IPS-NIHi7 (cell line): ENCODE measurements around the gene SLC25A17.
A peak's percentile ranks its signal among the peaks of the same experiment; 100 is the strongest.
"Not testable (repeated sequence)": the region's sequence is repeated elsewhere in the genome, so short reads cannot be mapped to it uniquely, and the experiment has no call there.

ENCODE experiments used
- DNase-seq: peaks from one replicate; pipeline ENCODE4 v3.0.0; 2012; ENCODE audit warnings: mixed read lengths; ENCODE audit errors: extremely low spot score

The SLC25A17 gene, protein sequence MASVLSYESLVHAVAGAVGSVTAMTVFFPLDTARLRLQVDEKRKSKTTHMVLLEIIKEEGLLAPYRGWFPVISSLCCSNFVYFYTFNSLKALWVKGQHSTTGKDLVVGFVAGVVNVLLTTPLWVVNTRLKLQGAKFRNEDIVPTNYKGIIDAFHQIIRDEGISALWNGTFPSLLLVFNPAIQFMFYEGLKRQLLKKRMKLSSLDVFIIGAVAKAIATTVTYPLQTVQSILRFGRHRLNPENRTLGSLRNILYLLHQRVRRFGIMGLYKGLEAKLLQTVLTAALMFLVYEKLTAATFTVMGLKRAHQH

DNA sequence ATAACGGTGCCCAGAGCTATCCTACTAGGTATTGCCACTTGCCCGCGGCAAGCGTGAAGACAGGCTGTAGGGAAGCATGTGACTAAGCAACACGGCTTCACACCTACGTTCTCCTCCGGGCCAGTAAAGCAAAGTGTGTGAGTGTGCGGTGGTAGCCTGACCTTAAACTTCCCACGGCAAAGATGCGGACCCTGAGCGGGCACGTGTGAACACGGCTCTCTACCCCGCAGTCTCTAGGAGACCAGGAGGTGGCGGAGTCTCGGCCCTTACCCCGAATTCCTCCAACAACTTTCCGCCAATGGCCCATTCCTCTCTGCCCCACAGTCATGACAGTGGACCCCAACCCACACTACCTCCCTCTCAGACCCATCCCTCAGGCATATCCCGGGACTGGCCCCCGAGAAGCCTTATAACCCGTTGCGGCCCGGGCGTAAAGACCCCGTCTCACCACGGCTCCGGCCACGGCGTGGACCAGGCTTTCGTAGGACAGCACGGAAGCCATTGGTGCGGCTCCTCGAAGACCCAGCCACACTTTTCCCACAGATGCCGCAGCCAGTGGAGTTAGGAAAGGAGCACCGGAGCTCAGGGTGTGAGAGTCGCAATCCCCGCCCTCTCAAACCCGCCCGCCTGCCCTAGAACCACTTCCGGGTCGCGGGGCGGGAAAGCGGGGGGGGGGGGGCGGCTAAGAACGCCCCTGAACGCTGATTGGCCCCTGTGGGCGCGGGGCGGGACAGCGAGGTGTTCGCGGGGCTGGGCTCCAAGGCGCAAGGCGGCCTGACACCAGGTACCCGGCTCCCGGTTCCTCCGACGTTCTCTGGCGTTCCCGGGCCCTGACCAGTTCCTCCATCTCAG is at the start of gene SLC25A17:
SLC25A17 (minus strand) TSS at position 600 of the 852 bp plus-strand sequence; CDS start at position 502, 98 bp downstream.
- peak; percentile 99 for DNase-seq

DNA sequence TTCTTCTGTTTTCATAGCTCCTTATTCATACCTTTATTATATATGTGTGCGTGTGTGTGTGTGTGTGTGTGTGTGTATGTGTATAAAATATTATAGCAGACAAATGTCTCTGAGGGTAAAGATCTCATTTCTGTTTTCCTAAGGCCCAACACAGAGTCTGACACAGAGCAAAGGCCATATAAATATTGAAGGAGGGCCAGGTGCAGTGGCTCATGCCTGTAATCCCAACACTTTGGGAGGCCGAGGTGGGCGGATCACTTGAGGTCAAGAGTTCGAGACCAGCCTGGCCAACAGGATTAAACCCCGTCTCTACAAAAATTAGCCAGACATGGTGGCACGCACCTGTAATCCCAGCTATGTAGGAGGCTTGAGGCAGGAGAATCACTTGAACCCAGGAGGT is 49.2 kb upstream of the SLC25A17 start:
- DNase-seq: not testable (repeated sequence)

DNA sequence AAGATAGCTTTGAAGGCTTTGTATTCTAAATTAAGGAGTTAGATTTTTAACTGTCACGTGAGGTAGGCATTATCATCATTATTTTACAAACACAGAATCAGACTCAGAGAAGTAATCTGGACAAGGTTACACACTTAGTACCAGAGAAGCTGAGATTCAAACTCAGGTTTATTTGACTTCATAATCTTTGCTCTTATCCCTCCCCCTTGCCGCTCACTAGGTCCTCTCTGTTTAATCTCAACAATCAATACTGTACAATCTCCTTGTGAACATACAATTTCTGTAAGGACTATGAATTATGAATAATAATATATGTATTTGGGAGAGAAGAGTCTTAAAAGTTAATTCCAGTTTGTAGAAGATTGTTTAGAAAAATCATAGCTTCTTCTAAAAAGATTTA is 48.0 kb upstream of the SLC25A17 start:
- DNase-seq: no peak

DNA sequence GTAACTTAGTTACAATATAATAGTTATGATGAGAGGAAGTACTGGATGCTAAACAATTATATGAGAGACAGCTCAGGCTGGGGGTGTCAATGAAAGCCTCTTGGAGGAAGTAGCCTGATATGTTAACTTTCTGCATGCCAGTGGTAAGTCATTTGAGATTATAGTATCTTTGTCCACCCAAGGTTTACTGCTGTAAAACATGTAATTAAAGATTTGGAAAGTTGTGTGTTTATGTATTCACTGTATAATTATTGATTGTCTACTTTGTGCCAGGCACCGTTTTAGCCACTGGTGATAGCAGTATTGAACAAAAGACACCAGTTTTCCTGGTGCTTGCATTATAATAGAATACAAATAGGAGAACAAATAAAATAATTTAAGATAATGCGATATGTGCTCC is 43.4 kb upstream of the SLC25A17 start:
- DNase-seq: no peak

DNA sequence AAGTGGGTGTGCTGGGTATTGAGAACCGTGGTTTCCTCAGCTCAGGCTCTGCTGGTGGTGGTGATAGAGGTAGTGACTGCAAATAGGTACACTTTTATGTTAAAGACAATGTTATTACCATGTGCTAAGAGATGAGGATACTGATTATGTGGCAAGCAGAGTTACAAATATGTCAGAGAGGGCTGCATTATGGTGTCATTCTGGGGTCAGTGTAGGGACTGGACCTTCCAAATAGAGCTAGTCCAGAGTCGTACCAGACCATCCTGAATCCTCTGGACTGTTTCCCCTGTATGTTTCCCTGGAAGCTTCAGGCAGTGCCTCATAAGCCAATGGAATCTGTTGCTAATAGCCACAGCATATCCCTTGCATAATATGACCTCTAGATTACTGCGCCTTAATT is 42.9 kb upstream of the SLC25A17 start, which contains the start of gene DNAJB7:
DNAJB7 (minus strand) TSS at position 101 of the 400 bp plus-strand sequence. CDS start 119 bp downstream, outside the sequence.
- DNase-seq: no peak

DNA sequence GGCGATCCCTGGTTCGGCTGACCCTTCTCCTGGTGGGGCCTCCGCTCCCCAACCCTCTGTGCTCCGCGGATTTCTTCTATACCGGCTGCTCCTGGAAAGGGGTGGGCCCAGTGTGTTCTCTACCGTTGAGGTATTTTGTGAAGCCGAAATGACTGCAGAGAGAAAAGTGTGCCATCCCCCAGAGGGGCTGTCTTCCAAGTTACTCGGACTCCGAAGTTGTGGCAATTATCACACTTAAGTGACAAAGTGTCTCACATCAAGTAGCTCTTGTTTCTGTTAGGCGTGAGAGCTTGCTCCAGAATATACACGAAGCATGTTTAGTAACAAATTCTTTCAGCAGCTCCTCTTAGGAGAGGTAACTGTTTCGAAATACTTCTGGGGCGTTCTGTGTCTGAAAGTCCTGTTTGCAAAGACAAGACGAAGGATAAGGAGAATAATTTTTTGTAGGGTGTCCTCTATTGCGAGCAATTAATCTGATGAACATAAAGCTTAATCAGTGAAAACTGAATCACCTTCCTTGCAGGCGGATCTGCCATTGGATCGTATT is 38.2 kb upstream of the SLC25A17 start:
- no peak for DNase-seq

DNA sequence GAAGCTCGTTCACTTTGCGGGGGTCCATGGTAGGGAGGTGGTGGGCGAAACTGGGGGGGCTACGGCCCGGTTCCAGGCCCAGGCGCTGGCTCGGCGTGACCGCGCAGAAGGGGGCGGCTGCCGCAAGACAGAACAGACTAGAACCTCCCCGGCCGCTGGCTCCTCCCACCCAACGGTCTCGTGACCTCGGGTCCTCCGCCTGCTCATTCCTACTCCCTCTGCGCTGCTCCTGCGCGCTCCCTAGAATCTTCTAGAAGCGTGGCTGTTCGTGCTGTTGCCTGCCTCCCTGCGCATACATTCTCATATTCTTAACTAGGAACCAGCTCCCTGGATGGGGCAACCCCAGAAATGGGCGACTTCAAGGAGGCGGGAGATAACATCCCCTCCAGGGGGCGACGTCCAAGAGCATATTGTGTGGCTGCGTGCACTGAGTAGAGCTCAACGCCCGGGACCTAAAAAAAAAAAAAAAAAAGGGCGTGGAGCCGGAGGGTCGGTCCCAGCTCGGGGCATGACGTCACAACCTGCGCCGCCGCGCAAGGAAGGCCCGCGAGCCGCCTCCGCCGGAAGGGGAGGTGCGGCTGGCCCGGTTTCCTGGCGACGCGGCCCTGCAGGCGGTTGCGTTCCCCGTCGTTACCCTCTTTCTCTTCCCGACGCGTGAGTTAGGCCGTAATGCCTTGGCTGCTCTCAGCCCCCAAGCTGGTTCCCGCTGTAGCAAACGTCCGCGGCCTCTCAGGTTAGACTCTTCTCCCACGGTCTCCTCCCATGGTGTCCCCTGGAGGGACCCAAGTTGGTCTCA is 37.6 kb upstream of the SLC25A17 start, which contains the start of the genes ST13 and XPNPEP3:
ST13 (minus strand) TSS at position 127 of the 796 bp plus-strand sequence; CDS start at position 28, 99 bp downstream.
XPNPEP3 (plus strand) TSS at position 636 of the 796 bp plus-strand sequence; CDS start at position 670, 34 bp downstream.
- peak; percentile 96 for DNase-seq

DNA sequence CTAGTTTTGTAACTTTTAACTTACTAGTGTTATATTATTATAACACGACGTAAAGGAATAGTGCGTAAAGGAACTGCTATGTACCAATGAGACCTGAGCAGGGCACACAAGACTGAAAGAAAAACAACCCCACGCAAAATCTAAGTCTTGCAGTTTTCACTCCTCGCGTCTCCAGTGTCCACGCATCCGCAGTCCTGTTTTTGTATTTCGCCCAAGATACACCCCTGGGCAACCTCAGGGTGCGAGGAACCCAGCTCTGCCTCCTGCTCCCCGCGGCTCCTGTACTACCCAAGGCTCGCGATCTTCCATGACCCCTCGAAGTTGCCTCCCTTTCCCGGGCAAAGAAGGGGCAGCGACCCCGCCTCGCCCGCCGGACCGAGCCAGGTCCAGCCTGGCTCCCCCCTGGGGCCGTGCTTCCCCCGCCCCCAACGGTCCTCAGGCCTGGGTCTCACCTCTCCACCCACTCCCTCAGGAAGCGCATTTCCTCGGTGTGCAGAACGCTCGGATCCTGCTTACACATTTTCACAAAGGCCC is 36.9 kb upstream of the SLC25A17 start:
- peak; percentile 48 for DNase-seq

DNA sequence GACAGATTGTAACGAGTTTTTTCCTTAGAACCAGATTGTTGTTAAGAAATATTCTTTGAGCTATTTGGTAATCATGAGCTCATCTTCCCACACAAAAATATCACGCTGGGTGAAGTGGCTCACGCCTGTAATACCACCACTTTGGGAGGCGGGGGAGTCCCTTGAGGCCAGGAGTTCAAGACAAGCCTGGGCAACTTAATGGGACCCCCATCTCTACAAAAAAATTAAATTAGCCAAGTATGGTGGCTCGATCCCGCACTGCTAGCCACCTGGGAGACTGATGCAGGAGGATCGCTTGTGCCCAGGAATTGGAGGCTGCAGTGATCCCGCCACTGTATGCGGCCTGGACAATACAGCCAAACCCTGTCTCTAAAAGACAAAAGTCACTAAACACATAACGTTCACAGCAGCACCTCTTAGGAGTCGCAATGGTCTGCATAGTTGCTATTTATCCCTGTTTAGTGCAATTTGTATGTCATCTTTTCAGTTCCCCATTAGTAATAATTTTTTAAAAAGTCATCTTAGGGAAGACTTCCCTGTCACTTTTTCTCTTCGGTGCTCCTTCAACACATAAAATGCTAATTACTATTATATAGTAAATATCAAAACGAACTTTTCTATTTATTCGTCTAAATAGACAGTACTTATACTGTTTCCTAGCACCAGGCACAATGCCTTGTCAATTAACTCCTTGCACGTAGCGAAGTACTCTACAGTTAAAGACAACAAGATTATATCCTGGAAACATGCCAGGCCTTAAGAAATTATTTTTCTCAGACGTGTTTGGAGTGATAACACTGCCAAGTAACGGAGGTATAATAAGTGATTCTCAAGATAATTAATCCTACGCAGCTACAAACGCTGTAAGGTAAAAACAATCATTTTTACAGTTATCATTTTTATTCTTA is 36.2 kb upstream of the SLC25A17 start:
- no peak for DNase-seq

DNA sequence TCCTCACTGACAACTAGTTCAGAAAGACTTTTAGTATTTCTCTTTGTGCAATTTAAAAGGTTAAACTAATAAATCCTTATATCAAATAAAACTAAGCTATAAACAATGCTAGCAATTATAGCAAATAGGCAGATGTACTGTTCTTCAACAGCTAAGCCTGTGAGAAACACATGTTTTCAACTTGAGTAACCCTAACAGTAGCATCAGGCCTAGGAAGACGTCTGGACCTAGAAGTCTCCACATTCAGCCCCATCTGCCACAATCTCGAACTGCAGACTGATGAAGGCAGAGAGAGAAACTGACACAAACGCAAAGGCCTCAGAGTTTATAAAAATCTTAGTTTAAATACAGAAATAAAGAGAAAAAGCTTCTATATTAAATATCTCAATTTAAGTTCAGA is 34.8 kb upstream of the SLC25A17 start:
- DNase-seq: no peak

DNA sequence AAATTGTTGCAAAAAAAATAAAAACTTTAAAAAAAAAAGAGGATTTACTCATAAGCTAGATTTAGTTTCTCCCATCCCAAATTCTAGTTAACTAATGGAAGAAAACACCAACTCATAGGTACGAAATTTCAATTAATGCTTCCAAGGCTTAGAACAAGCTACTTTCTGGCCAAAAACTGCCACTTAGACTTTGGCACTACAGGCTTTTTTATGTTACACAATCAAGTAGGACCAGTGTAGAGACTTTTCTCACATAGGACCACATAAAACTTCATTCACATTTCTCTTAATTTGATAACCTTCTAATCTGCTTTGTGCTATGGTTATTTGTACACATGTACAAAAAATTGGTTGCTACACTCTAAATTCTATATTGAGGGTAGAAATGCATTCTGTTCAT is 34.2 kb upstream of the SLC25A17 start:
- DNase-seq: no peak

DNA sequence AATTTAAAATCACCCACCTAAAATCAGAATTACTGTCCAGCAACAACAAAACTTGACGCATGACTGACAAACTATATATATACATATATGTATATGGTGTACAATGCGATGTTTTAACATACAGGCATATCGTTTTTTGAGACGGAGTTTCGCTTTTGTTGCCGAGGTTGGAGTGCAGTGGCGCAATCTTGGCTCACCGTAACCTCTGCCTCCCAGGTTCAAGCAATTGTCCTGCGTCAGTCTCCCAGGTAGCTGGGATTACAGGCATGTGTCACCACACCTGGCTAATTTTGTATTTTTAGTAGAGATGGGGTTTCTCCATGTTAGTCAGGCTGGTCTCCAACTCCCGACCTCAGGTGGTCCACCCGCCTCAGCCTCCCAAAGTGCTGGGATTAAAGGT is 26.7 kb upstream of the SLC25A17 start:
- not testable (repeated sequence) for DNase-seq

DNA sequence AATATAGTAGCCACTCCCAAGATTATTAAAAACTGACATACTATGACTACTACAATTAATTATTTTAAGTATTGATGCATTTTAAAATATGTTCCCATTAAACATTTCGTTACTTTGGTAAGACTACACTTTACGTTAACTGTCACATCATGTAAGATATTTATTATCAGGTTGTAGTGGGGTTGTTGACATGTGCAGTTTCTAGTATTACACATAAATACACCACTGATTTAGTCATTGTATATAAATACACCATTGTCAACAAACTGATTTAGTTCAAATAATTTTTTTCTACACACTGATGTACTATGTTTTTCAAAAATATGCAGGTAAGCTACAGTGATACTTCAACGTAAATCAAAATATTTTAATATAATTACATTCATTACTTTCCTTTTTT is 25.8 kb upstream of the SLC25A17 start:
- DNase-seq: no peak

DNA sequence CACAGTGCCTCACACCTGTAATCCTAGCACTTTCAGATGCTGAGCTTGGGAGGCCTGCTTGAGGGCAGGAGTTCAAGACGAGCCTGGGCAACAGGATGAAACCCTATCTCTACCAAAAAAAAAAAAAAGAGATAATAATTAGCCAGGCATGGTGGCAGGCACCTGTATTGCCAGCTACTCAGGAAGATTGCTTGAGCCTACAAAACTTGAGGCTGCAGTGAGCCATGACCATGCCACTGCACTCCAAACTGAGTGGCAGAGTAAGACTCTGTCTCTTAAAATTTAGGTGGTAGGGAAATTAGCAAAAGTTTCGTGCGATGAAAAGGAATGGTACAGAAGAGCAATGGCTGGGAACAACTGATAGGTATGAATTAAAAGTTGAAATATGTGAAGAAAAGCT is 19.3 kb upstream of the SLC25A17 start:
- no peak for DNase-seq

DNA sequence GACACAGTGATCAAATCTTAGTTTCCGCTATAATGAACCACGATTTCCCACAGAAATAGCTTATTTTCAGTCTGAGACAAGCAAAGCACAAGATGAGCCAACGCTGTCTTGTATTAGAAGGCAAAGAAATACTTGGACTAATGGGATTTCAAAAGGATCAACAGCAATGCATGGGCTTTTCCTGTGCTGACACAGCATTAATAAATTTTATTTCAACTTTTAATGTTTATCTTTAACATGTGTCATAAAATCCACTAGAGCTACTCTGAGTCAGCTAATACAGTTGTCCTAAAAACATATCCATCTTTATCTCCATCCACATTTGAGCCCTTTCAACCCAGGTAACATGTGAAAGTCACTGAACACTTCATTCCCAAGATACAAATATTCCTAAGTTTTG is 15.5 kb upstream of the SLC25A17 start:
- DNase-seq: no peak

DNA sequence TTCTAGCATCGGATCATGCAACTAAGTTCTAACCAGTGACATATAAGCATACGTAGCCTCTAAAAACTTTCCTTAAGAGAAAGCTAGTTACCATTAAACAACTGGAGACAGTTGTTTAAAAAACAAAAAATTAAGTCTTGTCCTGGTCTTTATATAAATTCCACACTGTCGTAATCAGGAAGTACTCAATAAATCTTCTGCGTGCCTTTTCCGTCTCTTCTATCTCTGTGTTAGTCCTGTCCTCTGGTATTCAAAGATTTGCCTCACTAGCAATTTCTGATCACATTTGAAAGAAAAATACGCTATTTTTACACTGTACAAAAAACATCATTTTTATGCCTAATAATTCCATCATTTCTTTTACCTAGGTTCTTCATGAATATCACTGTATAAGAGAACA is 10.0 kb upstream of the SLC25A17 start:
- no peak for DNase-seq

DNA sequence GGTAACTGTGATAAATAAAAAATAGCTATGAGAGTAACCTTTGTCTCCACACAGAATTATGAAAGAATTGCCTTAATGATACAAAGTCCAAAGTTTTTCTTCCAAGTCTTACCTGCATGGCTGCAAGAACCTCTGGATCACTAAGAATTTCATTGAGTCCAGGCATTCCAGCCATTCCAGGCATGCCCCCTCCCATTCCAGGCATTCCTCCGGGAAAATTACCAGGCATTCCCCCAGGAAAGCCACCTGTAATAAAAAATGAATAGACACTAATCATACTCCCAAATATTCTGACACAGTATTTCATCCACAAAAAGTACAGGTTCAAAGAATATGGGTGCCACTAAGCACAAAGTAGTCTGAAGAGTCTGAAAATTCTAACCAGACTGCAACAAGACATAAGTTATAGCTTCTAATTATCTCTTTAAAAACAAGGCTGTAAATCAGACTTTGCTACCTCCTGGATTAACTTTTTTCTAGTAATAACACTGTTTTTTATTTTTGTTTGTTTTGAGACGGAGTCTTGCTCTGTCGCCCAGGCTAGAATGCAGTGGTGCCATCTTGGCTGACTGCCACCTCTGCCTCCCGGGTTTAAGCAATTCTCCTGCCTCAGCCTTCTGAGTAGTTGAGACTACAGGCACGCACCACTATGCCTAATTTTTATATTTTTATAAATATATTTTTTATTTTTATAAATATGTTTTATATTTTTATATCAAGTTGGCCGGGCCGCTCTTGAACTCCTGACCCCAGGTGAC is 8.0 kb upstream of the SLC25A17 start:
- DNase-seq: no peak

DNA sequence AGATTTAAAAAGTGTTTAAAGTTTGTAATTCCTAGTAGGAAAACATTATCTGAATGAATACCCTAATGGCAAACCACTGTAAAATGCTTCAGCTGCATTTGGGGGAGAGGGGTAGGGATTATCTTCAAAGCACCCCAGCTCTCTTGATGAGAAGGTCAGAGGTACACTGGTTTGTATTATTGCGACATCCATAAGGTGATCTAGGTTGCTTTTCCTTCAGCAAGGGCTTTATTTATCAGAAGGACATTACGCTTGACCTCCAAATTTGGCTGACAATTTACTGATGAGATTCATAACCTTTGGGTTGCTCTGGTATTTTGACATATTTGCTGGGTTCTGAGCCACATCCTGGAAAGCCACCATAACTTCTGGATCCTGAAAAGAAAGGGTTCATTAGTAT is 7.1 kb upstream of the SLC25A17 start:
- not testable (repeated sequence) for DNase-seq

DNA sequence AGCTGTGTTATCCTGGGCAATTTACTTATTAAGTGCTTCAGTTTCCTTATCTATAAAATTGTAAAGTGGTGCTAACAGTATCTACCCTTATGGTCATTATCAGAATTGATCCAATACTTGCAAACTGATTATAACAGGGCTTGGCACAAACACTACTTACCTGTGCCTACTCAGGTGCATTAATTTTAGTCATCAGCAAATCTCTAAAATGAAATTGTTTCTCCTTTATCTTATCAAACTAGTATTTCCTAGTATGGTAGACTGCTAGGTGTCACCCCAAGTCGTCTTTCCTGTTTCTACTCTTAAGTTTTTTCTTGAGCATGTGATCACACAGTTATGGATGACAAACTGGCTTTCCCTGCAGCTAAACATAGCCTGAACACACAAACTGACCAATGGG is 4.3 kb upstream of the SLC25A17 start:
- DNase-seq: no peak
